GM19463 (cell line): ENCODE measurements around the gene DNAJC1.
"Not testable (repeated sequence)": the region's sequence is repeated elsewhere in the genome, so short reads cannot be mapped to it uniquely, and the experiment has no call there.

ENCODE experiments used
- ATAC-seq: cut with Tn5 transposase; IDR thresholded peaks from one replicate; pipeline ENCODE4 v1.9.1; 2021; ENCODE audit warnings: mild to moderate bottlenecking, moderate library complexity; ENCODE audit not compliant: unreplicated experiment

Gene DNAJC1

GRCh38 chr10:22003177-22003963 lies at the start of gene DNAJC1:
Gene DNAJC1 (minus strand): TSS chr10:22003730. CDS start chr10:22003434, 296 bp downstream.
- peak; percentile 93 for ATAC-seq

GRCh38 chr10:22053048-22053447 lies 49.5 kb upstream of the DNAJC1 start:
- ATAC-seq: no peak

- ATAC-seq: no peak
Observed at GRCh38 chr10:22049635-22050034, 46.1 kb upstream of the DNAJC1 start.

- ATAC-seq: no peak
Observed at GRCh38 chr10:22047812-22048211, 44.3 kb upstream of the DNAJC1 start.

- no peak for ATAC-seq
Observed at GRCh38 chr10:22043327-22043633, 39.8 kb upstream of the DNAJC1 start.

- no peak for ATAC-seq
Observed at GRCh38 chr10:22042557-22043326, 39.2 kb upstream of the DNAJC1 start.

GRCh38 chr10:22034333-22034732 lies 30.8 kb upstream of the DNAJC1 start:
- ATAC-seq: no peak

- ATAC-seq: not testable (repeated sequence)
Observed at GRCh38 chr10:22032268-22032667, 28.7 kb upstream of the DNAJC1 start.

GRCh38 chr10:22030421-22030820 lies 26.9 kb upstream of the DNAJC1 start:
- no peak for ATAC-seq

GRCh38 chr10:22029445-22030236 lies 26.1 kb upstream of the DNAJC1 start:
- no peak for ATAC-seq

- no peak for ATAC-seq
Observed at GRCh38 chr10:22027364-22028238, 24.1 kb upstream of the DNAJC1 start.

- no peak for ATAC-seq
Observed at GRCh38 chr10:22026287-22026686, 22.8 kb upstream of the DNAJC1 start.

- no peak for ATAC-seq
Observed at GRCh38 chr10:22023508-22023907, 20.0 kb upstream of the DNAJC1 start.

GRCh38 chr10:22022257-22023032 lies 18.9 kb upstream of the DNAJC1 start:
- ATAC-seq: no peak

- not testable (repeated sequence) for ATAC-seq
Observed at GRCh38 chr10:22021144-22021543, 17.6 kb upstream of the DNAJC1 start.

- ATAC-seq: no peak
Observed at GRCh38 chr10:22017283-22018020, 13.9 kb upstream of the DNAJC1 start.

- no peak for ATAC-seq
Observed at GRCh38 chr10:22016046-22016705, 12.6 kb upstream of the DNAJC1 start.

GRCh38 chr10:22010973-22011408 lies 7.5 kb upstream of the DNAJC1 start:
- no peak for ATAC-seq
